Measurements from ENCODE around the gene TRPC4AP. TPM values are rescaled to one million over a fixed set of nuclear protein-coding genes. Genes with fewer than 3 reads are reported as not detected.

The TRPC4AP gene
- total RNA-seq, 2 experiments from 2014 or later: 31.9 to 38.8 TPM

- POLR2A ChIA-PET: interaction anchor here (0.6 kb wide), 1 partner anchor 27 kb away, joined by 3 read pairs; no protein-coding TSS in a partner anchor
- H3K9me3 ChIP-seq (ENCODE audit: low read length): no peaks in the 10 kb centered on the region
- H3K4me2 ChIP-seq (ENCODE audit: low read length): no peak overlapping the region
- TF ChIP-seq CTCF (conservative IDR thresholded peaks at IDR 0.05; ENCODE audit: low read length): peak; percentile 70
- TF ChIP-seq EZH2phosphoT487 (IDR thresholded peaks at IDR 0.05; ENCODE audit: borderline replicate concordance, low read depth, low read length): no peak
- H3K4me1 ChIP-seq (ENCODE audit: insufficient read depth, low read length, poor library complexity, severe bottlenecking): peaks cover 13% of the 10 kb centered on the region
- H4K20me1 ChIP-seq (ENCODE audit: insufficient read depth, low read length): no peaks in the 10 kb centered on the region
- no peaks in the 10 kb centered on the region for H3K9me2 ChIP-seq (ENCODE audit: insufficient read depth, low read length)
- H3K79me2 ChIP-seq (ENCODE audit: insufficient read depth, low read depth, low read length): no peaks in the 10 kb centered on the region
- DNase-seq (ENCODE audit: low spot score): peak; percentile 31
- CTCF ChIA-PET (ENCODE audit: unreplicated experiment): interaction anchor here (0.5 to 0.8 kb wide), 2 partner anchors 132 to 205 kb away, joined by 3 read pairs; no protein-coding TSS in a partner anchor
- intact Hi-C loops (cut with micrococcal nuclease; ENCODE audit: unreplicated experiment): loop anchor here (1.0 kb wide), 1 partner anchor 127 kb away; no protein-coding TSS in a partner anchor
- no peak overlapping the region for H3K4me3 ChIP-seq (ENCODE audit: low read depth, low read length, poor library complexity, severe bottlenecking)
- H3K36me3 ChIP-seq (ENCODE audit: insufficient read depth, low read length): peaks cover 46% of the 10 kb centered on the region
- BruUV-seq (replicated peaks): no TSS peak
- no peak overlapping the region for H3K27ac ChIP-seq (ENCODE audit: low read depth, low read length, poor library complexity, severe bottlenecking)
- no peak overlapping the region for H2AFZ ChIP-seq (ENCODE audit: low read length)
These were observed 90.8 kb downstream of the TRPC4AP start for GRCh38 chr20:35001596-35002362.

DNA sequence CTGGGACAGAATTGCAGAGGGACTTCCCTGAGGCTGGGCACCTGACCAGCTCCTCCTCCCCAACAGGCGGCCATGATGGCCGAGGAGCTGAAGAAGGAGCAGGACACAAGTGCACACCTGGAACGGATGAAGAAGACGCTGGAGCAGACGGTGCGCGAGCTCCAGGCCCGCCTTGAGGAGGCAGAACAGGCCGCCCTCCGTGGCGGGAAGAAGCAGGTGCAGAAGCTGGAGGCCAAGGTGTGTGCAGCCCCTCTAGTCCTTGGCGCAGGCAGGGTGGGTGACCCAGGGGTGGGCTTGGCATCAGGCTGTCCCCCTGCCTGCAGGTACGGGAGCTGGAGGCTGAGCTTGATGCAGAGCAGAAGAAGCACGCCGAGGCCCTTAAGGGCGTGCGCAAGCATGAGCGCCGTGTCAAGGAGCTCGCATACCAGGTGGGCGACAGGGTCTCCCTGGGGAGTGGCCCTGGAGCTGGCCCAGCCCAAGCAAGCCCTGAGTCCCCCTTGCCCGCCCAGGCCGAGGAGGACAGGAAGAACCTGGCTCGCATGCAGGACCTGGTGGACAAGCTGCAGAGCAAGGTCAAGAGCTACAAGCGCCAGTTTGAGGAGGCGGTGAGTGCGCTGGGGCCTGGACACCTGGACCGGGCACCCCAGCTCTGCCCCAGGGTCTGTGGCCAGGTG, 91.5 kb downstream of the TRPC4AP start:
- Histone ChIP-seq H3K27ac (ENCODE audit: low read depth, low read length, poor library complexity, severe bottlenecking) (no peak overlapping the region), H3K4me2 (ENCODE audit: low read length) (no peak overlapping the region), H3K79me2 (ENCODE audit: insufficient read depth, low read depth, low read length) (no peaks in the 10 kb centered on the region), H3K9me3 (ENCODE audit: low read length) (no peaks in the 10 kb centered on the region), H2AFZ (ENCODE audit: low read length) (no peak overlapping the region), H3K4me1 (ENCODE audit: insufficient read depth, low read length, poor library complexity, severe bottlenecking) (peaks cover 13% of the 10 kb centered on the region), H3K9me2 (ENCODE audit: insufficient read depth, low read length) (no peaks in the 10 kb centered on the region), H3K4me3 (ENCODE audit: low read depth, low read length, poor library complexity, severe bottlenecking) (no peak overlapping the region), H3K36me3 (ENCODE audit: insufficient read depth, low read length) (peaks cover 44% of the 10 kb centered on the region), H4K20me1 (ENCODE audit: insufficient read depth, low read length) (no peaks in the 10 kb centered on the region)
- TF ChIP-seq CTCF (conservative IDR thresholded peaks at IDR 0.05; ENCODE audit: low read length) (no peak), EZH2phosphoT487 (IDR thresholded peaks at IDR 0.05; ENCODE audit: borderline replicate concordance, low read depth, low read length) (no peak)
- CTCF ChIA-PET (ENCODE audit: unreplicated experiment): interaction anchor here (0.5 to 0.8 kb wide), 2 partner anchors 131 to 205 kb away, joined by 3 read pairs; no protein-coding TSS in a partner anchor
- no peak for DNase-seq (ENCODE audit: low spot score)
- POLR2A ChIA-PET: interaction anchor here (0.6 kb wide), 1 partner anchor 28 kb away, joined by 3 read pairs; no protein-coding TSS in a partner anchor
- intact Hi-C loops (cut with micrococcal nuclease; ENCODE audit: unreplicated experiment): no loop called here
- BruUV-seq (replicated peaks): no TSS peak

All from OCI-LY7 (cell line).